ENCODE measurements around the gene BARHL2.

The BARHL2 gene

GRCh38 chr1:90716552-90717355 is at the start of gene BARHL2:
Gene BARHL2, minus strand, starts transcription at chr1:90717302. Its CDS starts 107 bp downstream, at chr1:90717195.
- DNase-seq = no peak

- no peak for DNase-seq
These were observed 46.8 kb upstream of the BARHL2 start for GRCh38 chr1:90763930-90764329.

DNA sequence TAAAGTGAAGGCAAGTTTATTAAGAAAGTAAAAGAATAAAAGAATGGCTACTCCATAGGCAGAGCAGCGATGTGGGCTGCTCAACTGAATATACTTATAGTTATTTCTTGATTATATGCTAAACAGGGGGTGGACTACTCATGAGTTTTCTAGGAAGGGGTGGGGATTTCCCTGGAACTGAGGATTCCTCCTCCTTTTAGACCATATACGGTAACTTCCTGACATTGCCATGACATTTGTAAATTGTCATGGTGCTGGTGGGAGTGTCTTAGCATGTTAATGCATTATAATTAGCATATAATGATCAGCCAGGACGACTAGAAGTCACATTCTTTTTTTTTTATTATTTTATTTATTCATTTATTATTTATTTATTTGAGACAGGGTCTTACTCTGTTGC is 46.4 kb upstream of the BARHL2 start:
- no peak for DNase-seq

DNA sequence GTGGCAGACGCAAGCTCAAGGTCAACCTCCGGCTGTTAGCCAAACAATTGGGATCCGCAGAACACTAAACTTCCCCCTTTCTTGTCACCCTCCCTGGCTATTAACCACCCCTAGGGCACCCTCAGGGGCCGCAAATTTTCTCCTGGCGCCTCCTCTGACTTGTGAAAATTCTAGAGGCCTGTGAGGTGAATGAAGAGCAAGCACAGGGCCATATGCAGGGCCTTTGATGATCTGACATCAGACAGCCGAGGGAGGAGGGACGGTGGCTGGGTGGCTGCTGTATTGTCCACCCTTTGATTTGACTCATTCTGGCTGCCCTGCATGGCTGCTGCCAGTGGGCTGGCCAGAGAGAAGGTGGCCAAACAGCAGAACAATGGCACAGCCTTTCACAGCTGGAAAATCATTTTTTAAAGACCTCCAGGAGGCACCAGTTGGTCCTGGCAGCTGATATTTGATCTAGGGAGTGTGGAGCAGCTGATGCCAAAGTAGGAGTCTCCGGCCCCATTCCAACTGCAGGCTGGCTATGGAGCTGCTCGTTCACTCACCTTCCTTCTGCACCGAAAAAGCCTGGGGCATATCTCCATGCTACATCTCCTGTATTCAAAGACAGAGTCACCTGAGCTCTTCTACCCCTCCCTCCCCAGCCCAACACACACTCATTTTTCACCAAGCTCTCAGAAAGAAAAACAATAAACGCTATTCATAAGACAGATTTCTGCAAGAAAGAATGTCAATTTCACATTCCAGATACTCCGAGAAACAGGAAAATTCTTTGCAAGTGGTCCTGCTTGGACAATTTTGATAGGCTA is 44.9 kb upstream of the BARHL2 start:
- no peak for DNase-seq

- DNase-seq = no peak
These were observed 44.1 kb upstream of the BARHL2 start for GRCh38 chr1:90761156-90761555.

GRCh38 chr1:90753556-90753955 is 36.5 kb upstream of the BARHL2 start:
- DNase-seq = no peak

DNA sequence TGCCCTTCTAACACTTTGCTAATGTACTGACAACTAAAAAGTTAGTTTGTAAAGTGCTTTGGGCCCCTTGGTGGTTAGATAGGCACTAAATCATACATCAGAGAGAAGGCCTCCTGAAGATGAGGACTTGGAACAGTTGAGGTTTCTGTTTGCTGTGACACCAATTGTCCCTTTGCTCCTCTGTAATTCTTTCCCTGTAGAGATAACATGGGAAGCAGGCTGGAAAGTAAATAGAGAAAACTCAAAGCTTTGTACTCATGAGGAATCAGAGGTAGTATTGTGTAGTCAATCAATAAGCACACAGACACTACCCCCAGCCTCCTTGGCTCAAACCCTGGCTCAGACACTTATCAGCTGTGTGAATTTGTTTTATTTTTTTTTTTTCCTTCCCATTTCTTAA is 31.6 kb upstream of the BARHL2 start:
- DNase-seq = no peak

DNA sequence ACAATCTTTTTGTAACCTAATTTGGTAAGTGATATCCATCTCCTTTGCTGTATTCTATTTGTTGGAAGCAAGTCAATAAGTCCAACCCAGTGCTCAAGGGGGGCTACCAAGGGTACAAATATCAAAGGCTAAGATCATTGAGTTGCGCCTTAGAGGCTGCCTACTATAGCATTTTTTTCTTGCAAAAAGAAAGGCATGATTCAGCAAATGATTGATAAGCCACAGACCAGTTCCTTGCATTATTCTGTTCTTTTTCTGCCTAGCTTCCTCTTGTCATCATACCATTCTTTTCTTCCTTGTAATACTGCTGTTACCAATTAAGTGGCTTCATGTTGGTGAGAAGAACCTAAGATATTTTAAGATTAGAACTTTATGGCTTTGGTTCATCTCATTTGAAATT is 29.8 kb upstream of the BARHL2 start:
- no peak for DNase-seq

DNA sequence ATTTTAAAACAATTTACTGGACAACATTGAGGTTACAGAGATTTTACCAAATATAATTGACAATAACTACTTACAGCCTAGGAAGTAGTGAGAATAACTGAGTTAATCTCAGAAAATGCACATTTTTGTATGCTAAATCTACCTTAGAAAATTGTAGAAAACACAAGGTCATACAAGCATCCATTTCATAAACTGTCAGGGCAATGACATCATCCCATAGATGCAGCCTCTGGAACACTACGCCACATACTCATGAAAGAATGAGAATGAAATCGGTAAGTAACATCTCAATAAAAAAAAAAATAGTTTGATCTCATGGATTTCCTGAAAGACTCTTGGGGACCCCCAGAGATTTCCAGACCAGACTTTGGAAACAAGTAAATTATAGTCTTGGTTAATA is 28.9 kb upstream of the BARHL2 start:
- DNase-seq = no peak

- DNase-seq = no peak
These were observed 15.0 kb upstream of the BARHL2 start for GRCh38 chr1:90732136-90732535.

GRCh38 chr1:90731382-90732050 is 14.4 kb upstream of the BARHL2 start:
- no peak for DNase-seq

DNA sequence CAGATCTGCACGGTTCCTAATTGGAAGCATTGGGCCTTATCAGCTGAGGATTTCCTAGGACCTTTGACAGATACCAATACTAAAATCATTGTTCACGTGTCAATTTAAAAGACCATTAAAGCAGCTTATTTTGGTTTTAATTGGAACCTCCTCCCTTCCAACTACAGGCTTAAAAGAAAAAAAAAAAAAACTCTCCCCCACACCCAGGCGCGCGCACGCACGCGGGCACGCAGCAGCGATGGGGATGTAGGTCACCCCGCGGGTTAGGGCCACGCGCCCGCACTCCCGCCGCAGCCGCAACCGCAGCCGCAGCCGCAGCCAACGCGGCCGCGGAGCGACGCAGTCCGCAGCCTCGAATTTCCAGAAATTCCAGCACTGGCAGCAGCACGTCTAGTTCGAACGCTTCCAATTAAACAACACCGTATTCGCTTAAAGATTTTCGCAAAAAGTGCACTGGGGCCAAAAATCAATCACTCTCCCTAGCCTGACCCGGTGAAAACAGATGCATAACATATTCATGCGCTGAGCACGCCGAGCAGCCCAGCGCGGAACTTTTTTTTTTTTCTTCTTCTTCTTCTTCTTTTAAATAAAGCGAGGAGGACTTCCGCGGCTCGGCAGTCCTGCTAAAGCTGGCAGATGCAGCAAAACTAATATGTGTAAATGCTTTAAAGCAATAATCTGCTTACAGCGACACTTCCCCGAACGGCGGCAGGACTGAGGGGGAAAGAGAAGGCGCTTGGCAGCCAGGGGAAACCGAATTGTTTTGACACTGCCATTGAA is 13.3 kb upstream of the BARHL2 start:
- DNase-seq = no peak

- no peak for DNase-seq
These were observed 12.6 kb upstream of the BARHL2 start for GRCh38 chr1:90729504-90730242.

DNA sequence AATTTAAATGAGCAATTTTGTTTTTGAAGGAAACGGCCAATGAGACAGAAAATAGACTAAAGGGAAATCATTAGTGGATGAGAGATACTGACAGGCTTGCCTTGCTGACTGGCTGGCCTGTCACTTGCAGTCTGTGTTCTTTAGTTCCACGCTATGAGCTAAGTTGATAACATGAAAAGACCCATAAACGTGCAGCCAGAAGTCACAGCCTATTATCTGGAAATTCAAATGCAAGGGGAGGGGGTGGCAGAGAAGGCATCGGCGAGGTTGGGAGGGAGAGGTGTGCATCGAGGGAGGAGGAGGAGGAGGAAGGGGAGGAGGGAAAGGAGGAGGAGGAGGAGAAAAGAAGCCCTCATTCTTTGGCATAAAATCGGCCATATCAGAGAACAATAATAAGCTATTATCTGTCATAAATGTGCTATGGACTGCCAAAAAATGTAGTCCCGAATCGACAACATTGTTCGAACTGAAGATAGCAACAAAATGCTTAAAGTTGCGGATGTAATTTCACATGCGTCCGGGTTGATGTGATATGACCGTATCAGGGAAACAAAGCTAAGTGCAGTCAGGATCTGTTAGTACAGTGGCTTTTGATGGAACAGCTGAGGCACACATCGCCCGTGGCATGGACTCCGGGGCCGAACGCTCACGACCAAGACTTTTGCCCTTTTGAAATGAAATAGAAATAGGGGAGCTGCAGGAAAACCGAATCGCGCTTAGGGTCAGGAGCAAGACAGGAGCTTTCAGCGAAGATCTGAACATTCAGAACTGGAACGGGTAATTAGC is 11.6 kb upstream of the BARHL2 start:
- DNase-seq = no peak

DNA sequence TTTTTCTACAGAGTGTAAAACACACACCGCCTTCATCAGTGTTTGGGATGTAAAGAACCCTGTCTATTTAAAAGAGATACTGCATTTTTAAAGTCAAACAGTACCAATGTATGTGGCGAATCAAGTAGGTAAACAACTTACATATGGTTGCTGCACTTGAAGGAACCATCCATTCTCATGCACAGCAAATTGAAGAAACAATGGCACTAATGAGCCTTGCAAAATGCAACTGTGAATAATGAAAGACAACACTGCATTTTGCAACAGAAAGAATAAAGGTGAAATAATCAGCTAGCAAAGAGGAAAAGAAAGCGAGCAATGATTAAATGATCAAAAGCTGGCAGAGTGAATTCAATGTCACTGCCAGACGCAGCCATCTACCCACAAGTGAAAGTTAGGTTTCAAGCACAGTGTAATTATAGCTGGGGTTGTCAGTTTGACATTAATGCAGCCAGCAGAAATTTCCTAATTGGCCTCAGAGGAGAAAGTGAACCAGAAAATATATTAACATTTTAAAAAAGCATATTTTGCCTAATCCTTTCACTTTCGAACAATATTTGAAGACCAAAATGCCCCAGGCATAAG is 10.9 kb upstream of the BARHL2 start:
- no peak for DNase-seq

DNA sequence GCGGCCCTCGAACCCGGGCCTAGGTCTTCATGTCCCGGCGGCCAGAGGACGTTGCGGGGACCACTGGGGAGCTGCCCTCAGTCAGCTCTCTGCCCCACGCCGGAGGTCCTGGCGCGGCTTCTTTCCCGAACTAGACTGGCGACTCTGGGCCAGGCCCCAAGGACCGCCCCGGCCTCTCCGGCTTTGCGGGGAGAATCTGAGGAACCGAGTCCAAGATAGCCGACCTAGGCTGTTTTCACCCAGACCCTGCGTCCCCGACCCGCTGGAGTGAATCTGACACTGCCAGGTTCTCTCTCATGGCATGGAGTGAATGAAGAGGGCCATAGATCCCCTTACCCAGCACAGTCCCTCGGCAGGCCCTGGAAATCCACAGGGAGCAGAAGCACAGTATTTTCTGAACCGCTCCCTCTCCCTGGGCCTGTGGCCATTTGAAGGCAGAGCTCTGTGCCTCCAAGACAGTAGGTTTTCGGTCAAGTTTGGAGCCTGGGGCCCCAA is 9.9 kb upstream of the BARHL2 start:
- no peak for DNase-seq

- no peak for DNase-seq
These were observed 9.4 kb upstream of the BARHL2 start for GRCh38 chr1:90726425-90726985.

DNA sequence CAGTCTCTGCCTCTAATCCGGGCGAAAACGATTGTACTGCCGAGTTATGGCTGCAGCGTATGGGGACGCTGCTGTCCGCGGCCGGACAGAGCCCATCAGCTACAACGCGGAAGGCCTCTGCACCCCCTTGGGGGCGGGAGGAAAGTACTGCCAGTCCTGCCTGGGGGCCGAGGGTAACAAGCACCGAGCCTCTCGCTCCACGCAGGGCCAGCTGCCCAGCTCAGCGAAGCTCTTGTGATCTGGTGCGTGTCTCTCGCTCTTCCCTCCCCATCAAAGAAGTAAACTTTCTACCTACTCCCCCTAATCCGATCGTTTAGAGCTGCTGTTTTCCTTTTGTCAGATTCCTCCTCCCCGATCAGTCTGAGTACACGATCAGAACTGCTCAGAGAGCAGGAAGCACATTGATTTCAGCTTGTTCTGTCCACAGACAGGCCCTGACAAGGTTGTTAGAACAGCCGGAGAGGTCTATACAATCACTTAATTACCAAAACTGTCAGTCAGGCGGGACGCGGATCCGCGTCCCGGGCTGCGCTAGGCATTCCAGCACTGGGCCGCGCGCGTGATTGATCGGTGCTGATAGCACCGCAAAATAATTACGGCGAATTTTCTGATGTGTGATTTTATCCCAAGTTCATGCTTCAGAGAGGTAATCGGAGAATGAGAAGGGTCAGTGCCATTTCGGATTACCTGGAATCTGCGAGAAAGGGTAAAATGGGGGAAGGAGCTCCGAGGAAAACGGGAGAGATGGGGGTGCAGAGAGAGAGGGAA is 8.7 kb upstream of the BARHL2 start:
- no peak for DNase-seq

DNA sequence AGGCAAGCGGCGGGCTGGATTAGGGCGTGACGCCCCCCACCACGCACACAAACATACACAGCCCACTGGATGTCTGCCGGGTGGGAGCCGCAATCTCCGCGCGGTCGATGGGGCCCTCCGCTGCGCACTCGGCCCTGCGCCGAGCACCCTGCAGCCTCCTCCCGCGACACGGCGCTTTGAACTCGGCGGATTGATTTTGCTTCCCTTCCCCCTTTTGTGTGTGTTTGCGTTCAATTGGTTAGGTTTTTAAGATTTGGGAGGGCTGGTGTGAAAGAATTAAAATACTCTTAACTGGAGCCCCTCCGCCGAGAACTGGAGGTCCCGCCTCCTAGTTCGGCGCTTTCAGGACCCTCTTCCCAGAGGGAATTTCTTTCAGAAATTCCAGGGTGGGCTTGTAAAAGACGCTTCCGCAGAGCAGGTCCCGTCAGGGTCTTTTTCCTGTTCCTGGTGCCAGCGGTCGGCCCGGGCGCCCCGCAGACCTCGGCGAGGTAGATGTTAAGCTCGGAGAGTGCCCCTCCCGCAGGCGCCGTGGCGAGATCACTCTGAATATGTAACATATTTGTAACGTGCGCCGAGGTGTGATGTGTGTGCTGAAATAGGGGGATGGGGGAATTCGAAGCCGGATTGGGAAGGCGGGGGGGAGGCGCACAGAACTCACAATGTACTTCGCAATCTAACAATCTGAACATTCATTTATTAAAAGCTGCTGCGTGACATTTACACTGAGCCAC is 8.0 kb upstream of the BARHL2 start:
- DNase-seq = no peak

Measured in NCI-H524 treated with DMSO at 0.1 percent for 48 hours (cell line).